Brain microvascular endothelial cell (primary cell): ENCODE data around the gene GRPR.

Source experiments
- DNase-seq: peaks from one replicate; pipeline ENCODE4 v3.0.0-alpha.2; 2020
- H3K27ac ChIP-seq: fragments of 250-450 bp; sonication (Bioruptor Pico); 2 replicates; pipeline ENCODE4 v1.5.1; 2020; ENCODE audit warnings: mild to moderate bottlenecking, moderate library complexity
- H3K27me3 ChIP-seq: fragments of 250-450 bp; sonication (Bioruptor Pico); replicated peaks from 2 replicates; pipeline ENCODE4 v1.5.1; 2020; ENCODE audit warnings: mild to moderate bottlenecking
- H3K36me3 ChIP-seq: fragments of 250-450 bp; sonication (Bioruptor Pico); replicated peaks from 2 replicates; pipeline ENCODE4 v1.5.1; 2020; ENCODE audit warnings: mild to moderate bottlenecking
- H3K4me3 ChIP-seq: 2 replicates; pipeline ENCODE4 v1.5.1; 2011; ENCODE audit warnings: low read depth, mild to moderate bottlenecking, control low read depth, low read length, moderate library complexity
- CTCF ChIP-seq: IDR thresholded peaks from 2 replicates; pipeline ENCODE4 v1.5.1; 2011; ENCODE audit warnings: low read depth, mild to moderate bottlenecking, moderate library complexity, low read length, control low read depth, inconsistent platforms; ENCODE audit errors: missing control alignments
- in situ Hi-C: cut with HindIII; loops from 2 replicates; pipeline ENCODE4 v1.10.0; 2017; ENCODE audit warnings: low sequenced_read_pairs, low pct_ligation_motif_present

The GRPR gene

GRCh38 chrX:16124201-16124600 is 836 bp downstream of the GRPR start:
- no peaks in the 10 kb centered on the region for H3K27me3 ChIP-seq
- no peak for DNase-seq
- in situ Hi-C loops = no loop called here

GRCh38 chrX:16125520-16126149 is 2.3 kb downstream of the GRPR start:
- Histone ChIP-seq H3K4me3 (no peak overlapping the region), H3K36me3 (no peaks in the 10 kb centered on the region), H3K27ac (no peak overlapping the region), H3K27me3 (no peaks in the 10 kb centered on the region)
- in situ Hi-C loops = no loop called here
- no peak for DNase-seq
- no peak for TF ChIP-seq CTCF

More at GRCh38 chrX:16124201-16124600, 836 bp downstream of the GRPR start:
- Histone ChIP-seq H3K4me3 (no peak overlapping the region), H3K27ac (no peak overlapping the region), H3K36me3 (no peaks in the 10 kb centered on the region)
- TF ChIP-seq CTCF = no peak

- no peak for TF ChIP-seq CTCF
- H3K4me3 ChIP-seq = no peak overlapping the region
- H3K27me3 ChIP-seq = no peaks in the 10 kb centered on the region
- no peak overlapping the region for H3K27ac ChIP-seq
- DNase-seq = no peak
- in situ Hi-C loops = no loop called here
- H3K36me3 ChIP-seq = no peaks in the 10 kb centered on the region
Observed at GRCh38 chrX:16130707-16131106, 7.3 kb downstream of the GRPR start.

DNA sequence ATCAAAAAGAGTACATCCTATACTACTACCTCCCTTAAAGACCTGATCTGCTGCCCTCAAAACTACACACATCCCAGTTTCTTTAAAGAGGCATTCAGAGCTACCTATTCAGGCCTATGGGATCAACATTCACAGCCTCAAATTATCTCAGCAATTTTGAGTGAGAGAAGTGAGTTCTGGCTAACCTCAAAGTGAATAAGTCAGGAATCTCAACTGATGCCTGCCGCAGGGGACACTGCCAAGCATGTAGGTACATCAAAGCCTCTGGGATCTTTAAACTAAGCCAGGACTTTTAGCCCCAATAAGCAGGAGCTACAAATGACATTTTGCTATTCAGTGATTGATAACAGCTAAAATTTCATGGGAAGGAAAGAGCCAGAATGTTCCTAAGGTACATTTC is 11.6 kb downstream of the GRPR start:
- in situ Hi-C loops = no loop called here
- no peak for TF ChIP-seq CTCF
- Histone ChIP-seq H3K27me3 (no peaks in the 10 kb centered on the region), H3K4me3 (no peak overlapping the region), H3K36me3 (no peaks in the 10 kb centered on the region), H3K27ac (no peak overlapping the region)
- DNase-seq = no peak

DNA sequence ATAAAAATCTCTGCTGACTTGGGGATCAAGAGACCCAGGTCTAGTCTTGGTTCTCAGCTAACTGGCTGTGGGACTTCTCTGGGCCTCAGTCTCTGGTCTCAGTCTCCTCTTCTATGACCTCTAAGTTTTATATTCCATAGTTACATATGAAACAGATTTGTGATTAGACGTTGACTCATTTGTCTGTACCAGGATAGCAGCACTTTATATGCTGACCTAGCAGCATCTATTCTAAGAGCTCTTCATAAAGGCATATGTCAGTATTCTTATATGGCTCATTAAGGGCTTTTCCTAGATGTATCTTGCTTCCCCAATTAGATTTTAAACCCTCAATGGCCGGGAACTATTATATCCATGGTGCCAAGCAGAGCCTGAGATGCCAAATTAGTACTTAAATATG is 12.7 kb downstream of the GRPR start:
- in situ Hi-C loops = no loop called here
- no peak for DNase-seq
- Histone ChIP-seq H3K27ac (no peak overlapping the region), H3K36me3 (no peaks in the 10 kb centered on the region), H3K4me3 (no peak overlapping the region), H3K27me3 (no peaks in the 10 kb centered on the region)
- no peak for TF ChIP-seq CTCF

GRCh38 chrX:16137416-16138107 is 14.2 kb downstream of the GRPR start:
- H3K27ac ChIP-seq = no peak overlapping the region
- DNase-seq = no peak
- no peak overlapping the region for H3K4me3 ChIP-seq
- H3K36me3 ChIP-seq = no peaks in the 10 kb centered on the region
- in situ Hi-C loops = no loop called here
- H3K27me3 ChIP-seq = no peaks in the 10 kb centered on the region
- no peak for TF ChIP-seq CTCF
